Panc1 (cell line): ENCODE results near the gene MT1HL1. TPM values are rescaled to one million over a fixed set of nuclear protein-coding genes. Genes with fewer than 3 reads are reported as not detected.

Experiments used
- ATAC-seq: fragments of 200-7000 bp; cut with Tn5 transposase; 2 replicates; pipeline ENCODE4 v1.9.1; 2020; ENCODE audit warnings: mild to moderate bottlenecking, moderate library complexity
- BruUV-seq: library from RNA; stranded (reverse); fragments of 400-500 nt; replicated peaks from 2 replicates; lab custom pipeline; 2021; lab: Mats Ljungman, UMichigan
- CTCF ChIA-PET: fragments of 300-600 bp; sonication (Branson Sonifier 250); formaldehyde crosslinking; loops from one replicate; lab custom pipeline; 2022; ENCODE audit warnings: antibody characterized with exemption; lab: Charles Lee
- POLR2A ChIA-PET: fragments of 300-600 bp; sonication (Branson Sonifier 250); formaldehyde crosslinking; loops from one replicate; lab custom pipeline; 2022; ENCODE audit warnings: antibody characterized with exemption; lab: Charles Lee
- DNase-seq: peaks from one replicate; pipeline ENCODE4 v3.0.0-alpha.2; 2010; ENCODE audit warnings: low read depth, low spot score
- H3K27ac ChIP-seq: 2 replicates; pipeline ENCODE4 v1.5.1; 2011; ENCODE audit warnings: mild to moderate bottlenecking, low read length, inconsistent platforms
- H3K27me3 ChIP-seq: fragments of 200-500 bp; sonication (Bioruptor generic); 2 replicates; pipeline ENCODE4 v1.6.0; 2014; ENCODE audit warnings: low read length, inconsistent platforms; ENCODE audit not compliant: control insufficient read depth, insufficient read depth
- H3K36me3 ChIP-seq: fragments of 200-500 bp; sonication (Bioruptor generic); 2 replicates; pipeline ENCODE4 v1.5.1; 2014; ENCODE audit warnings: inconsistent platforms, mild to moderate bottlenecking, low read length, moderate library complexity; ENCODE audit not compliant: control insufficient read depth, insufficient read depth
- H3K4me1 ChIP-seq: 2 replicates; pipeline ENCODE4 v1.5.1; 2011; ENCODE audit warnings: inconsistent platforms, mild to moderate bottlenecking, low read length, moderate library complexity; ENCODE audit not compliant: control insufficient read depth, insufficient read depth
- H3K4me3 ChIP-seq, 2 experiments: 2 replicates each; pipeline ENCODE4 v1.5.1; 2011 to 2012; ENCODE audit warnings: low read depth in 2 of 2, low read length in 2 of 2, mild to moderate bottlenecking in 2 of 2, inconsistent platforms in 1 of 2, moderate library complexity in 1 of 2
- H3K9me3 ChIP-seq: fragments of 200-500 bp; sonication (Bioruptor generic); 2 replicates; pipeline ENCODE4 v1.5.1; 2014; ENCODE audit warnings: low read depth, mild to moderate bottlenecking, inconsistent platforms, low read length, moderate library complexity; ENCODE audit not compliant: control insufficient read depth, insufficient read depth
- CTCF ChIP-seq: fragments of 450-650 bp; IDR thresholded peaks from 2 replicates; pipeline ENCODE4 v1.5.1; 2017; ENCODE audit warnings: mild to moderate bottlenecking
- POLR2AphosphoS5 ChIP-seq: IDR thresholded peaks from 2 replicates; pipeline ENCODE4 v1.6.1; 2012; ENCODE audit warnings: mild to moderate bottlenecking, low read depth, low read length, moderate library complexity
- REST ChIP-seq, 2 experiments: IDR thresholded peaks; 2 replicates each; pipeline ENCODE4 v1.6.1; 2011 to 2012; ENCODE audit warnings: low read depth in 2 of 2, control low read depth in 1 of 2, low read length in 1 of 2, mild to moderate bottlenecking in 1 of 2, moderate library complexity in 1 of 2; ENCODE audit not compliant: insufficient read depth in 1 of 2
- SIN3A ChIP-seq: IDR thresholded peaks from 2 replicates; pipeline ENCODE4 v1.6.1; 2012; ENCODE audit warnings: low read depth, mild to moderate bottlenecking, low read length, moderate library complexity, borderline replicate concordance; ENCODE audit not compliant: insufficient read depth
- TCF7L2 ChIP-seq: IDR thresholded peaks from 2 replicates; pipeline ENCODE4 v1.6.1; 2011; ENCODE audit warnings: mild to moderate bottlenecking, low read depth, low read length, inconsistent platforms
- in situ Hi-C: cut with HindIII; loops from 2 replicates; pipeline ENCODE4 v1.10.0; 2016; ENCODE audit warnings: low sequenced_read_pairs, low pct_unique_long_range_greater_than_20kb
- intact Hi-C: fragments of 100-400 bp; cut with micrococcal nuclease; formaldehyde crosslinking; loops from one replicate; pipeline ENCODE4 v1.10.0; 2022; ENCODE audit not compliant: unreplicated experiment
- total RNA-seq: library from RNA; stranded (reverse); gene quantifications from one replicate; pipeline ENCODE4 v1.2.1, GENCODE V29; 2021; ENCODE audit not compliant: unreplicated experiment

The MT1HL1 gene
- total RNA-seq, 1 experiment from 2014 or later: not detected

GRCh38 chr1:237038211-237038610 lies 34.0 kb upstream of the MT1HL1 start:
- H3K9me3 ChIP-seq: no peaks in the 10 kb centered on the region
- no peaks in the 10 kb centered on the region for H3K27me3 ChIP-seq
- TF ChIP-seq REST (IDR thresholded peaks at IDR 0.05; ENCODE audit: insufficient read depth in 1 of 2, low read depth in 2 of 2, low read length in 1 of 2) (no peak), TCF7L2 (no peak), SIN3A (no peak), CTCF (no peak), POLR2AphosphoS5 (no peak)
- no peak overlapping the region for H3K27ac ChIP-seq
- in situ Hi-C loops (no loop called here), intact Hi-C loops (no loop called here)
- ChIA-PET POLR2A (no interaction called here), CTCF (no interaction called here)
- H3K4me3 ChIP-seq: no peak overlapping the region
- BruUV-seq: no TSS peak
- H3K36me3 ChIP-seq: no peaks in the 10 kb centered on the region
- peaks cover 4% of the 10 kb centered on the region for H3K4me1 ChIP-seq
- DNase-seq (no peak), ATAC-seq (no peak)

- Histone ChIP-seq H3K27me3 (no peaks in the 10 kb centered on the region), H3K9me3 (no peaks in the 10 kb centered on the region), H3K27ac (no peak overlapping the region), H3K4me1 (peaks cover 11% of the 10 kb centered on the region), H3K36me3 (no peaks in the 10 kb centered on the region), H3K4me3 (no peak overlapping the region)
- intact Hi-C loops: no loop called here
- CTCF ChIA-PET: no interaction called here
- BruUV-seq: no TSS peak
- in situ Hi-C loops: no loop called here
- ATAC-seq: no peak
- TF ChIP-seq POLR2AphosphoS5: no peak
- no peak for TF ChIP-seq REST (IDR thresholded peaks at IDR 0.05; ENCODE audit: insufficient read depth in 1 of 2, low read depth in 2 of 2, low read length in 1 of 2)
- TF ChIP-seq TCF7L2: no peak
- no peak for TF ChIP-seq SIN3A
- no peak for TF ChIP-seq CTCF
- POLR2A ChIA-PET: no interaction called here
- DNase-seq: no peak
Observed at GRCh38 chr1:237035759-237036158, 31.5 kb upstream of the MT1HL1 start.
